ENCODE data around the gene SMC4.

SMC4 gene

DNA sequence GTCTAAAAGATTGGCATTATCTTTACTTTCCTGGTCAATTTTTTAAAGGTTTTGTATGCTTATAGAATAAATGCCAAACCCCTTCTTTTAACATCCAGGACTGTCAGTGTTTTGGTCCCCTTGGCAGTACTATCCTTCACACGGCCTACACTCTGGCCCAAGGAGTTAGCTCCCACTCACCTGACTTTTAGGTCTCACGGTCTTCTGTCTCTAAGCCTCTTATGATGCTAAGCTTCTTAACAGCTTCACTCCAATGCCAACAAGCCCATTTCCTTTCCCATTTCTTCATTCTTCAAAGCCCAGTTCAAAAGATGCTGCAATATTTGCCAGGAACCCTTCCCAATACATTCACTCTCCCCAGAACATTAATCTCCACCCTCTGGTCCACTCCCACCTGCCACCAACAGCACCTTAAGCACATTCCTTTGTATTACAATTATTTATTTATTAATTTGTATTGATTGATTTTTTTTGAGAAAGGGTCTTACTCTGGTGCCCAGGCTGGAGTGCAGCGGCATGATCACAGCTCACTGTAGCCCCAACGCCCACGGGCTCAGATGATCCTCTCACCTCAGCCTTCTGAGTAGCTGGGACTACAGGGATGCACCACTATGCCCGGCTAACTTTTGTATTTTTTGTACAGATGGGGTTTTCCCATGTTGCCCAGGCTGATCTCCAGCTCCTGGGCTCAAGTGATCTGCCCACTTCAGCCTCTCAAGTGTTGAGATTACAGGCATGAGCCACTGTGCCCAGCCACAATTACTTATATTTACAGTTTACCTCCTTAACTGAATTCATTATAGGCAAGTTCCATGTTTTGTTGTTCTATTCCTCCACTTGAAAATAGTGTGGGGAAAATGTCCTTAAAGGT, 28.2 kb upstream of the SMC4 start:
- H3K36me3 ChIP-seq (replicated peaks) = no peaks in the 10 kb centered on the region
- TF ChIP-seq, protein P1, sequence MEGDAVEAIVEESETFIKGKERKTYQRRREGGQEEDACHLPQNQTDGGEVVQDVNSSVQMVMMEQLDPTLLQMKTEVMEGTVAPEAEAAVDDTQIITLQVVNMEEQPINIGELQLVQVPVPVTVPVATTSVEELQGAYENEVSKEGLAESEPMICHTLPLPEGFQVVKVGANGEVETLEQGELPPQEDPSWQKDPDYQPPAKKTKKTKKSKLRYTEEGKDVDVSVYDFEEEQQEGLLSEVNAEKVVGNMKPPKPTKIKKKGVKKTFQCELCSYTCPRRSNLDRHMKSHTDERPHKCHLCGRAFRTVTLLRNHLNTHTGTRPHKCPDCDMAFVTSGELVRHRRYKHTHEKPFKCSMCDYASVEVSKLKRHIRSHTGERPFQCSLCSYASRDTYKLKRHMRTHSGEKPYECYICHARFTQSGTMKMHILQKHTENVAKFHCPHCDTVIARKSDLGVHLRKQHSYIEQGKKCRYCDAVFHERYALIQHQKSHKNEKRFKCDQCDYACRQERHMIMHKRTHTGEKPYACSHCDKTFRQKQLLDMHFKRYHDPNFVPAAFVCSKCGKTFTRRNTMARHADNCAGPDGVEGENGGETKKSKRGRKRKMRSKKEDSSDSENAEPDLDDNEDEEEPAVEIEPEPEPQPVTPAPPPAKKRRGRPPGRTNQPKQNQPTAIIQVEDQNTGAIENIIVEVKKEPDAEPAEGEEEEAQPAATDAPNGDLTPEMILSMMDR (IDR thresholded peaks at IDR 0.05; ENCODE audit: low read depth, low read length, missing control alignments) = no peak
- no peak overlapping the region for H3K4me3 ChIP-seq (ENCODE audit: low read depth, low read length)
- no peak overlapping the region for H3K27ac ChIP-seq
- no peaks in the 10 kb centered on the region for H3K27me3 ChIP-seq (replicated peaks)
- in situ Hi-C loops (cut with HindIII; ENCODE audit: low pct_ligation_motif_present, low sequenced_read_pairs) = no loop called here
- DNase-seq = no peak

DNA sequence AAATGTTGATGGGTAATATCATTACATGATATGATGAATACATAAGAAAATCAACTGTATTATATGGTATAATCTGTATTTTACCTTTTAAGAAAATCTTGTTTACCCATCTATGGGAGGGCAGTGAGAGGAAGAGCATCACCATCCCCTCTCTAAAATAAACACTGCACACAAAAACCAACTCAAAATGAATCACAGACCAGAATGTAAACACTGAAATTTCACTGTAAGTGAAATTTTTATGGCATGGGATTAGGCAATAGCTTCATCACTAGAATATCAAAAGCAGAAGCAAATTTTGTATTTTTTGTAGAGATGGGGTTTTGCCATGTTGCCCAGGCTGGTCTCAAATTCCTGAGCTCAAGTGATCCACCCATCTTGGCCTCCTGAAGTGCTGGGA, 26.7 kb upstream of the SMC4 start:
- no peak overlapping the region for H3K4me3 ChIP-seq (ENCODE audit: low read depth, low read length)
- H3K27me3 ChIP-seq (replicated peaks) = no peaks in the 10 kb centered on the region
- TF ChIP-seq, protein P1 (IDR thresholded peaks at IDR 0.05; ENCODE audit: low read depth, low read length, missing control alignments) = no peak
- no peak overlapping the region for H3K27ac ChIP-seq
- in situ Hi-C loops (cut with HindIII; ENCODE audit: low pct_ligation_motif_present, low sequenced_read_pairs) = no loop called here
- DNase-seq = peak; percentile 1
- H3K36me3 ChIP-seq (replicated peaks) = no peaks in the 10 kb centered on the region

GRCh38 chr3:160373655-160374054, 25.8 kb upstream of the SMC4 start:
- H3K4me3 ChIP-seq (ENCODE audit: low read depth, low read length) = no peak overlapping the region
- DNase-seq = no peak
- TF ChIP-seq, protein P1 (IDR thresholded peaks at IDR 0.05; ENCODE audit: low read depth, low read length, missing control alignments) = no peak
- in situ Hi-C loops (cut with HindIII; ENCODE audit: low pct_ligation_motif_present, low sequenced_read_pairs) = no loop called here
- no peaks in the 10 kb centered on the region for H3K36me3 ChIP-seq (replicated peaks)
- H3K27ac ChIP-seq = no peak overlapping the region
- H3K27me3 ChIP-seq (replicated peaks) = no peaks in the 10 kb centered on the region

DNA sequence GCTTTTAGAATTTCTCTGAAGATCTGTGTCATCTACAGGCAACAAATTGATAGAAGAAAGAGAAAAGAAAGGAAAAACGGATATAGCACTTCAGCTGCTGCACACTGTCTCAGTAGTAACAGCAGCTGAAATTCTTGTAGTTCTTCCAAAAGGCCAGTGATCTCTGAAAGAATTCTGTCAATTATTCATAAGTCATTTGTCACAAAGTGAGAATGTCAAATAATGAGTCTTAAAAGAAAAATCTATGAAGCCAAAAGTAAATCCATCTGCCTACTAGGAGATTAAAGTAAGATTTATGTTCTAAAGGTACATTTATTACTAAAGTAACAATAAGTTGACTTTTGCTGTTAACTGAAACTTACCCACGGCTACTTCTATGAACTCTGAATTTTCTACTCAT, 25.0 kb upstream of the SMC4 start:
- in situ Hi-C loops (cut with HindIII; ENCODE audit: low pct_ligation_motif_present, low sequenced_read_pairs) = no loop called here

GRCh38 chr3:160374925-160375324, 24.5 kb upstream of the SMC4 start:
- Histone ChIP-seq H3K27me3 (replicated peaks) (no peaks in the 10 kb centered on the region), H3K4me3 (ENCODE audit: low read depth, low read length) (no peak overlapping the region), H3K27ac (no peak overlapping the region), H3K36me3 (replicated peaks) (no peaks in the 10 kb centered on the region)
- TF ChIP-seq, protein P1 (IDR thresholded peaks at IDR 0.05; ENCODE audit: low read depth, low read length, missing control alignments) = no peak
- DNase-seq = no peak
- in situ Hi-C loops (cut with HindIII; ENCODE audit: low pct_ligation_motif_present, low sequenced_read_pairs) = no loop called here

More for the DNA sequence above, 25.0 kb upstream of the SMC4 start:
- H3K36me3 ChIP-seq (replicated peaks) = no peaks in the 10 kb centered on the region
- TF ChIP-seq, protein P1 (IDR thresholded peaks at IDR 0.05; ENCODE audit: low read depth, low read length, missing control alignments) = no peak
- H3K27me3 ChIP-seq (replicated peaks) = no peaks in the 10 kb centered on the region
- H3K27ac ChIP-seq = no peak overlapping the region
- DNase-seq = no peak
- no peak overlapping the region for H3K4me3 ChIP-seq (ENCODE audit: low read depth, low read length)
